ENCODE results near the gene VEZF1.
A peak's percentile ranks its signal among the peaks of the same experiment; 100 is the strongest.

The VEZF1 gene

GRCh38 chr17:57971572-57971971 is 16.5 kb downstream of the VEZF1 start:
- H3K36me3 ChIP-seq (ENCODE audit: control insufficient read depth, insufficient read depth, low read length) = no peaks in the 10 kb centered on the region
- H3K27me3 ChIP-seq (ENCODE audit: control insufficient read depth, insufficient read depth, low read length) = no peaks in the 10 kb centered on the region
- H3K4me3 ChIP-seq (ENCODE audit: low read depth, low read length) = no peak overlapping the region
- H3K79me2 ChIP-seq = no peaks in the 10 kb centered on the region
- H2AFZ ChIP-seq = no peak overlapping the region
- H3K4me1 ChIP-seq = peaks cover 12% of the 10 kb centered on the region
- H3K9ac ChIP-seq = no peak overlapping the region
- TF ChIP-seq CTCF (IDR thresholded peaks at IDR 0.05) = no peak
- H3K27ac ChIP-seq = no peak overlapping the region
- no peaks in the 10 kb centered on the region for H3K9me3 ChIP-seq (ENCODE audit: control insufficient read depth, low read length)
- H3K4me2 ChIP-seq (ENCODE audit: low read length) = peak overlapping the region; percentile 58

DNA sequence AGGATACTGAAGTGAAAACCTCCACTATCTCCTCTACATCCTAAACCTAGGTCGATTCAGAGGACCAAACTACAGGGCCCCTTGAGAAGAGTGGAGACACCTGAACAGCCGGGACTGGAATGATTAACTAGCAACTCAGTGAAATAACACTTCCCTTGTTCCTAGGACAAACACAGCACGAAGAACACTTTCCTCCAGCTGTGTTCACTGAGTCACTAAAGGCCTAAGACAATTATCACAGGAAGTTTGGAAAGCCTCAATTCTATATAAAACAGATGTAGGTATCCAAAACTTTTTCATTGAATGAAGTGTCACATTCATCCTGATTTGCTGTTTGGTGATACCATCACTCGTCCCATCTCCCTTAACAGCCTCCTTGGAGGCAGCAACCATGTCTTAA is 17.3 kb downstream of the VEZF1 start:
- Histone ChIP-seq H3K36me3 (ENCODE audit: control insufficient read depth, insufficient read depth, low read length) (no peaks in the 10 kb centered on the region), H3K9ac (no peak overlapping the region), H3K79me2 (no peaks in the 10 kb centered on the region), H3K4me2 (ENCODE audit: low read length) (no peak overlapping the region), H3K4me1 (peaks cover 12% of the 10 kb centered on the region), H3K27ac (no peak overlapping the region), H3K4me3 (ENCODE audit: low read depth, low read length) (no peak overlapping the region), H3K9me3 (ENCODE audit: control insufficient read depth, low read length) (no peaks in the 10 kb centered on the region), H3K27me3 (ENCODE audit: control insufficient read depth, insufficient read depth, low read length) (no peaks in the 10 kb centered on the region), H2AFZ (no peak overlapping the region)
- TF ChIP-seq CTCF (IDR thresholded peaks at IDR 0.05) = no peak

DNA sequence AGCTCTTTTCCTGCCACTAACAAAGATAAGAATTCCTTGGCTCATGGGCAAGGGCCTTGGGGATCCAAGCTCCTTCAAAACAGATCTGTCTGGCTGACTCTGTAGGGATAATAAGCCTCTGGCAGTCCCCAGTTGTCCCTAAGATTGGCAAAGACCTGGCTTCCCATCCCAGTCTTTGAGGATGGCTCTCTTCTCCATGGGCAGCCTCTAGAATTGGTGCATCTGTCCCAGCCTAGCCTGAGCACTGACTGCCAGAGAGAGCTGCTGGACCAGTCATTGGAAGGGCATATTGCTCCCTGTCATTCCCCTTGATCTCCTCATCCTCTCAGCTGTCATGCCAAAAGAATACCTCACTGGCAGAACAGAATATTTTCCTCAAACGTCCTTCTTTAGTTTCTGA is 19.6 kb downstream of the VEZF1 start:
- Histone ChIP-seq H3K4me2 (ENCODE audit: low read length) (no peak overlapping the region), H3K4me1 (peaks cover 12% of the 10 kb centered on the region), H3K4me3 (ENCODE audit: low read depth, low read length) (no peak overlapping the region), H3K9ac (no peak overlapping the region), H2AFZ (no peak overlapping the region), H3K79me2 (no peaks in the 10 kb centered on the region), H3K9me3 (ENCODE audit: control insufficient read depth, low read length) (no peaks in the 10 kb centered on the region), H3K27me3 (ENCODE audit: control insufficient read depth, insufficient read depth, low read length) (no peaks in the 10 kb centered on the region), H3K27ac (no peak overlapping the region), H3K36me3 (ENCODE audit: control insufficient read depth, insufficient read depth, low read length) (no peaks in the 10 kb centered on the region)
- no peak for TF ChIP-seq CTCF (IDR thresholded peaks at IDR 0.05)

GRCh38 chr17:57966875-57967274 is 21.2 kb downstream of the VEZF1 start:
- H3K9me3 ChIP-seq (ENCODE audit: control insufficient read depth, low read length) = no peaks in the 10 kb centered on the region
- H3K36me3 ChIP-seq (ENCODE audit: control insufficient read depth, insufficient read depth, low read length) = no peaks in the 10 kb centered on the region
- H3K27ac ChIP-seq = no peak overlapping the region
- H3K9ac ChIP-seq = no peak overlapping the region
- H3K4me3 ChIP-seq (ENCODE audit: low read depth, low read length) = no peak overlapping the region
- no peak for TF ChIP-seq CTCF (IDR thresholded peaks at IDR 0.05)
- H3K79me2 ChIP-seq = no peaks in the 10 kb centered on the region
- H3K4me2 ChIP-seq (ENCODE audit: low read length) = no peak overlapping the region
- H2AFZ ChIP-seq = no peak overlapping the region
- peaks cover 12% of the 10 kb centered on the region for H3K4me1 ChIP-seq
- H3K27me3 ChIP-seq (ENCODE audit: control insufficient read depth, insufficient read depth, low read length) = no peaks in the 10 kb centered on the region

- Histone ChIP-seq H3K4me2 (ENCODE audit: low read length) (no peak overlapping the region), H3K4me3 (ENCODE audit: low read depth, low read length) (no peak overlapping the region), H3K79me2 (no peaks in the 10 kb centered on the region), H3K27me3 (ENCODE audit: control insufficient read depth, insufficient read depth, low read length) (no peaks in the 10 kb centered on the region), H3K4me1 (peaks cover 6% of the 10 kb centered on the region), H3K27ac (no peak overlapping the region), H3K36me3 (ENCODE audit: control insufficient read depth, insufficient read depth, low read length) (no peaks in the 10 kb centered on the region), H2AFZ (no peak overlapping the region), H3K9me3 (ENCODE audit: control insufficient read depth, low read length) (no peaks in the 10 kb centered on the region), H3K9ac (no peak overlapping the region)
- no peak for TF ChIP-seq CTCF (IDR thresholded peaks at IDR 0.05)
These were observed 21.8 kb downstream of the VEZF1 start for GRCh38 chr17:57966246-57966645.
